ENCODE data around the gene SNRPN. TPM values are rescaled to one million over a fixed set of nuclear protein-coding genes. Genes with fewer than 3 reads are reported as not detected.
"Not testable (repeated sequence)": the region's sequence is repeated elsewhere in the genome, so short reads cannot be mapped to it uniquely, and the experiment has no call there.

Gene SNRPN
- total RNA-seq, 1 experiment from 2014 or later, result 83.0 TPM

DNA sequence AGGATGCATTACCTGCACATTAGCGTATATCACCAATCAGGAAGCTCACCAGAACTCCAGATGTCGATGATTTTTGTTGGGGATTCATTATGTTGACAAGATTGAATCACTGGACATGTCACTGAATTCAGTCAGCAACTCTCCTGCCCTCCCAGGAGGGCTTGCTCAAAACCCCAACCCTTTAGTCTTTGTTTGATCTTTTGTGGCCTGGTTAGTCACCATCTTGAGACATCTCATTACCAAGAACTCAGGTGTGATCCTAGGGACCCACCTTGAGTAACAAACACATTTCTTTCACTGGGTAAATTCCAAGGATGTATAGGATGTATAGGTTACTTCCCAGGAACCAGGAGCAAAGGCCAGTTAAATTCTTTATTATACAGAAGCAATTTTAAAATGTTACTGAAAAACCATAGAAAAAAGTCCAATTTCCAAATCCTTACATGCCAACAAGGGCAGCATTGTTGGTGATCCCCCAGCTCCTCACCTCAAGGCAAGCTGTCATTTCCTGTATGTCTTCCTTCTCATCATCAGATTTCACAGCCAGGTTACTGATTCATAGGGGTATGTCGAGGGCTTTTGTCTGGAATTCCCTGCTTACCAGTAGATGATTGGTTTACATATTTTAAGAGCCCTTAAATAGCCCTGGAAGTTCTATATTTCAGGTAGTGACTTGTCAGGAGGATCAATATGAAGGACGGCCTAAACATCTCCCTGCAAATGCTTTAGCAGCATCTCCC is 11.7 kb downstream of the SNRPN start:
- H3K9me3 ChIP-seq (ENCODE audit: low read depth, low read length, poor library complexity, severe bottlenecking), result peaks cover 27% of the 10 kb centered on the region
- H3K27ac ChIP-seq (ENCODE audit: low read depth, low read length, poor library complexity, severe bottlenecking), result no peak overlapping the region
- BruUV-seq (replicated peaks), result no TSS peak
- H3K4me3 ChIP-seq (ENCODE audit: low read depth, low read length, poor library complexity, severe bottlenecking), result no peak overlapping the region
- no peak for DNase-seq (ENCODE audit: low spot score)
- intact Hi-C loops (cut with micrococcal nuclease; ENCODE audit: unreplicated experiment), result no loop called here
- H3K27me3 ChIP-seq (replicated peaks; ENCODE audit: insufficient read depth, low read depth, low read length, poor library complexity), result no peaks in the 10 kb centered on the region
- ChIA-PET CTCF (no interaction called here), POLR2A (ENCODE audit: low non-redundant PET) (no interaction called here)
- peaks cover 55% of the 10 kb centered on the region for H3K36me3 ChIP-seq (ENCODE audit: insufficient read depth, low read length, poor library complexity, severe bottlenecking)
- TF ChIP-seq, protein P1, sequence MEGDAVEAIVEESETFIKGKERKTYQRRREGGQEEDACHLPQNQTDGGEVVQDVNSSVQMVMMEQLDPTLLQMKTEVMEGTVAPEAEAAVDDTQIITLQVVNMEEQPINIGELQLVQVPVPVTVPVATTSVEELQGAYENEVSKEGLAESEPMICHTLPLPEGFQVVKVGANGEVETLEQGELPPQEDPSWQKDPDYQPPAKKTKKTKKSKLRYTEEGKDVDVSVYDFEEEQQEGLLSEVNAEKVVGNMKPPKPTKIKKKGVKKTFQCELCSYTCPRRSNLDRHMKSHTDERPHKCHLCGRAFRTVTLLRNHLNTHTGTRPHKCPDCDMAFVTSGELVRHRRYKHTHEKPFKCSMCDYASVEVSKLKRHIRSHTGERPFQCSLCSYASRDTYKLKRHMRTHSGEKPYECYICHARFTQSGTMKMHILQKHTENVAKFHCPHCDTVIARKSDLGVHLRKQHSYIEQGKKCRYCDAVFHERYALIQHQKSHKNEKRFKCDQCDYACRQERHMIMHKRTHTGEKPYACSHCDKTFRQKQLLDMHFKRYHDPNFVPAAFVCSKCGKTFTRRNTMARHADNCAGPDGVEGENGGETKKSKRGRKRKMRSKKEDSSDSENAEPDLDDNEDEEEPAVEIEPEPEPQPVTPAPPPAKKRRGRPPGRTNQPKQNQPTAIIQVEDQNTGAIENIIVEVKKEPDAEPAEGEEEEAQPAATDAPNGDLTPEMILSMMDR (conservative IDR thresholded peaks at IDR 0.05; ENCODE audit: low read depth, low read length), result no peak
- no peak for TF ChIP-seq EZH2 (IDR thresholded peaks at IDR 0.05; ENCODE audit: borderline replicate concordance, low read depth, low read length, poor library complexity, severe bottlenecking)
- H3K4me1 ChIP-seq (ENCODE audit: insufficient read depth, low read length, poor library complexity, severe bottlenecking), result no peaks in the 10 kb centered on the region

DNA sequence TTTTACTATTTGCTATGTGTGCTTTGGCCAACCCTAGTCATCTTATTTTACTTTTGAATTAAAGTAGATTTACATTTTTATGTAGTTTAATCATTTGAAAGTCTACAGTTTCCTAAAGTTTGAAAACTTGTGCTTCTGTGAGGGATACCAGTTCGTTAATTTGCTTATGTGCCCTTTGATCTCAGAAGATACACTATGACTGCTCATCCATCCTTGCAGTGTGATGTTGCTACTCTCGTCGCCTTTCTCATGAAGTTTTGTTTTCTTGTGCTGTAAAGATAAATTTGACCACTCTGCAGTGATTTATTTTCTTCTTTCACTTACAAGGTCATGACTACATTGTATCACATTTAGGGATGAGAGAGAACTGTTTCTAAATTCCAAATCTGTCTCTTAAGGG is 16.3 kb downstream of the SNRPN start:
- ChIA-PET POLR2A (ENCODE audit: low non-redundant PET) (no interaction called here), CTCF (no interaction called here)
- no peak for DNase-seq (ENCODE audit: low spot score)
- BruUV-seq (replicated peaks), result no TSS peak
- no peak overlapping the region for H3K27ac ChIP-seq (ENCODE audit: low read depth, low read length, poor library complexity, severe bottlenecking)
- H3K4me3 ChIP-seq (ENCODE audit: low read depth, low read length, poor library complexity, severe bottlenecking), result no peak overlapping the region
- H3K27me3 ChIP-seq (replicated peaks; ENCODE audit: insufficient read depth, low read depth, low read length, poor library complexity), result no peaks in the 10 kb centered on the region
- TF ChIP-seq, protein P1 (conservative IDR thresholded peaks at IDR 0.05; ENCODE audit: low read depth, low read length), result no peak
- TF ChIP-seq EZH2 (IDR thresholded peaks at IDR 0.05; ENCODE audit: borderline replicate concordance, low read depth, low read length, poor library complexity, severe bottlenecking), result no peak
- H3K36me3 ChIP-seq (ENCODE audit: insufficient read depth, low read length, poor library complexity, severe bottlenecking), result peaks cover 25% of the 10 kb centered on the region
- H3K4me1 ChIP-seq (ENCODE audit: insufficient read depth, low read length, poor library complexity, severe bottlenecking), result no peaks in the 10 kb centered on the region
- intact Hi-C loops (cut with micrococcal nuclease; ENCODE audit: unreplicated experiment), result no loop called here
- peaks cover 16% of the 10 kb centered on the region for H3K9me3 ChIP-seq (ENCODE audit: low read depth, low read length, poor library complexity, severe bottlenecking)

DNA sequence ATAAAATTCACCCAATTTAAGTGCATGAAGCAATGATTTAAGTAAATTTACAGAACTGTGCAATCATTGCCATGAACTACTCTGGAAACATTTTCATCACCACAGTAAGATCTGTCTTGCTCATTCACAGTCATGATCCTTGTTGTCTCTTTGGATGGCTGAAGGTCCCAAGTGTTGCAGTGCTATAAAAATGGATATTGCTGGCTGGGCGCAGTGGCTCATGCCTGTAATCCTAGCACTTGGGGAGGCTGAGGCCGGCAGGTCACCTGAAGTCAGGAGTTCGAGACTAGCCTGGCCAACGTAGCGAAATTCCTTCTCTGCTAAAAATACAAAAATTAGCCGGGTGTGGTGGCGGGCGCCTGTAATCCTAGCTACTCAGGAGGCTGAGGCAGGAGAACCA is 17.0 kb downstream of the SNRPN start:
- ChIA-PET CTCF (no interaction called here), POLR2A (ENCODE audit: low non-redundant PET) (no interaction called here)
- no peak for DNase-seq (ENCODE audit: low spot score)
- Histone ChIP-seq H3K9me3 (ENCODE audit: low read depth, low read length, poor library complexity, severe bottlenecking) (peaks cover 9% of the 10 kb centered on the region), H3K4me1 (ENCODE audit: insufficient read depth, low read length, poor library complexity, severe bottlenecking) (no peaks in the 10 kb centered on the region), H3K27me3 (replicated peaks; ENCODE audit: insufficient read depth, low read depth, low read length, poor library complexity) (no peaks in the 10 kb centered on the region), H3K36me3 (ENCODE audit: insufficient read depth, low read length, poor library complexity, severe bottlenecking) (peaks cover 31% of the 10 kb centered on the region), H3K4me3 (ENCODE audit: low read depth, low read length, poor library complexity, severe bottlenecking) (no peak overlapping the region), H3K27ac (ENCODE audit: low read depth, low read length, poor library complexity, severe bottlenecking) (no peak overlapping the region)
- TF ChIP-seq, protein P1 (conservative IDR thresholded peaks at IDR 0.05; ENCODE audit: low read depth, low read length), result no peak
- TF ChIP-seq EZH2 (IDR thresholded peaks at IDR 0.05; ENCODE audit: borderline replicate concordance, low read depth, low read length, poor library complexity, severe bottlenecking), result no peak
- intact Hi-C loops (cut with micrococcal nuclease; ENCODE audit: unreplicated experiment), result no loop called here
- BruUV-seq (replicated peaks), result no TSS peak

DNA sequence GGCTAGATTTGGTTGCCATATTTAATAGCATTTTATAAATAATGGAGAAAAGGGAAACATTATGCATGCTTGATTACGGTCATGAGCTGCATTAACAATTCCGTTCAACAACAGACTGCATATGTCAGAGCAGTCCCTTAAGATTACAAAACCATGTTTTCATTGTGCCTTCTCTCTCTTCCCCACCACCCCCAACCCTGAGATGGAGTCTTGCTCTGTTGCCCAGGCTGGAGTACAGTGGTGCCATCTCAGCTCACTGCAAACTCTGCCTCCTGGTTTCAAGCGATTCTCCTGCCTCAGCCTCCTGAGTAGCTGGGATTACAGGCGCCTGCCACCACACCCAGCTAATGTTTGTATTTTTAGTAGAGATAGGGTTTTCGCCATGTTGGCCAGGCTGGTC is 17.9 kb downstream of the SNRPN start:
- not testable (repeated sequence) for DNase-seq (ENCODE audit: low spot score); BruUV-seq (replicated peaks)

More for the DNA sequence above, 17.9 kb downstream of the SNRPN start:
- H3K4me3 ChIP-seq (ENCODE audit: low read depth, low read length, poor library complexity, severe bottlenecking); CTCF ChIA-PET; H3K27me3 ChIP-seq (replicated peaks; ENCODE audit: insufficient read depth, low read depth, low read length, poor library complexity); POLR2A ChIA-PET (ENCODE audit: low non-redundant PET); H3K27ac ChIP-seq (ENCODE audit: low read depth, low read length, poor library complexity, severe bottlenecking); H3K9me3 ChIP-seq (ENCODE audit: low read depth, low read length, poor library complexity, severe bottlenecking); H3K4me1 ChIP-seq (ENCODE audit: insufficient read depth, low read length, poor library complexity, severe bottlenecking); intact Hi-C loops (cut with micrococcal nuclease; ENCODE audit: unreplicated experiment): not testable (repeated sequence)
- H3K36me3 ChIP-seq (ENCODE audit: insufficient read depth, low read length, poor library complexity, severe bottlenecking), result peaks cover 38% of the 10 kb centered on the region

Measured in A673 (cell line).